Naive thymus-derived CD4-positive, alpha-beta T cell (primary cell): ENCODE measurements around the gene PRSS50. TPM values are rescaled to one million over a fixed set of nuclear protein-coding genes. Genes with fewer than 3 reads are reported as not detected.

Experiments used
- ATAC-seq: fragments of 150-1000 bp; cut with Tn5 transposase; 2 replicates; pipeline ENCODE4 v1.10.0; 2021; ENCODE audit warnings: mild to moderate bottlenecking, moderate library complexity
- CTCF ChIA-PET: fragments of 350-600 bp; sonication (Branson Sonifier 250); formaldehyde crosslinking; loops from one replicate; lab custom pipeline; 2021; ENCODE audit warnings: antibody characterized with exemption; lab: Charles Lee
- POLR2A ChIA-PET: fragments of 350-600 bp; sonication (Branson Sonifier 250); formaldehyde crosslinking; loops from one replicate; lab custom pipeline; 2021; ENCODE audit warnings: antibody characterized with exemption, inconsistent platforms; lab: Charles Lee
- DNase-seq, 9 donors: peaks; one replicate each; pipeline versions ENCODE4 v3.0.0 to v3.0.0-alpha.2; 2020 to 2022; ENCODE audit warnings: mixed read lengths in 1 of 9
- H3K27ac ChIP-seq: one replicate; pipeline ENCODE4 v1.7.0; 2013; ENCODE audit warnings: mild to moderate bottlenecking, low read depth, low read length, moderate library complexity
- H3K27me3 ChIP-seq, 2 donors: one replicate each; pipeline ENCODE4 v1.7.0; 2013; ENCODE audit warnings: low read length in 2 of 2, mild to moderate bottlenecking in 2 of 2, moderate library complexity in 2 of 2; ENCODE audit not compliant: control insufficient read depth in 2 of 2, insufficient read depth in 2 of 2
- H3K36me3 ChIP-seq, 3 experiments: 1 replicate in 2 of 3; 2 replicates in 1 of 3; pipeline ENCODE4 v1.7.0; 2013; ENCODE audit warnings: low read length in 3 of 3, mild to moderate bottlenecking in 3 of 3, moderate library complexity in 1 of 3; ENCODE audit not compliant: insufficient read depth in 3 of 3, control insufficient read depth in 2 of 3
- H3K4me1 ChIP-seq, 2 donors: one replicate each; pipeline ENCODE4 v1.7.0; 2013; ENCODE audit warnings: low read length in 2 of 2, mild to moderate bottlenecking in 2 of 2, moderate library complexity in 1 of 2; ENCODE audit not compliant: control insufficient read depth in 2 of 2, insufficient read depth in 2 of 2
- H3K4me3 ChIP-seq: 2 replicates; pipeline ENCODE4 v1.7.0; 2013; ENCODE audit warnings: mild to moderate bottlenecking, low read length
- H3K9me3 ChIP-seq, 3 experiments: 1 replicate in 2 of 3; 2 replicates in 1 of 3; pipeline ENCODE4 v1.7.0; 2013; ENCODE audit warnings: low read length in 3 of 3; ENCODE audit not compliant: control insufficient read depth in 2 of 3
- H3K27ac Mint-ChIP-seq, 9 donors: one replicate each; pipeline ENCODE4 v1.8.0; 2020 to 2022; ENCODE audit warnings: mixed read lengths in 9 of 9, mild to moderate bottlenecking in 8 of 9, moderate library complexity in 5 of 9, inconsistent platforms in 2 of 9
- H3K27me3 Mint-ChIP-seq, 5 donors: one replicate each; pipeline ENCODE4 v1.8.0; 2021 to 2022; ENCODE audit warnings: mixed read lengths in 5 of 5, mild to moderate bottlenecking in 1 of 5
- H3K36me3 Mint-ChIP-seq, 5 donors: one replicate each; pipeline ENCODE4 v1.8.0; 2020 to 2022; ENCODE audit warnings: mixed read lengths in 5 of 5, mild to moderate bottlenecking in 3 of 5, inconsistent platforms in 1 of 5
- H3K4me1 Mint-ChIP-seq, 7 donors: one replicate each; pipeline ENCODE4 v1.8.0; 2020 to 2022; ENCODE audit warnings: mixed read lengths in 7 of 7, mild to moderate bottlenecking in 3 of 7, inconsistent platforms in 1 of 7
- H3K4me3 Mint-ChIP-seq, 10 donors: one replicate each; pipeline ENCODE4 v1.8.0; 2020 to 2022; ENCODE audit warnings: mild to moderate bottlenecking in 10 of 10, mixed read lengths in 10 of 10, moderate library complexity in 6 of 10, inconsistent platforms in 2 of 10
- H3K9me3 Mint-ChIP-seq, 11 donors: one replicate each; pipeline ENCODE4 v1.8.0; 2020 to 2022; ENCODE audit warnings: mixed read lengths in 11 of 11, mild to moderate bottlenecking in 4 of 11, inconsistent platforms in 1 of 11, moderate library complexity in 1 of 11
- intact Hi-C, 2 donors: fragments of 100-400 bp; cut with micrococcal nuclease; formaldehyde crosslinking; loops; one replicate each; pipeline ENCODE4 v1.15.1; 2023
- polyA plus RNA-seq, 2 donors: library from polyadenylated mRNA; unstranded; fragments of 300-500 nt; fragmentation: Illumina TruSeq; gene quantifications; one replicate each; pipeline ENCODE4 v1.2.3, GENCODE V29; 2021
- total RNA-seq, 6 experiments: library from RNA in 5 of 6; stranded (reverse) in 5 of 6; gene quantifications; 1 replicate in 5 of 6; 2 replicates in 1 of 6; pipeline ENCODE4 v1.2.3 and lab custom pipeline; 2021 to 2026

Gene PRSS50
- total and polyA plus RNA-seq, 7 experiments from 2014 or later: 0.11 TPM; not detected in 6

GRCh38 chr3:46662771-46663551 is 54.7 kb downstream of the PRSS50 start:
- Mint-ChIP-seq H3K36me3 (no peaks in the 10 kb centered on the region), H3K27me3 (peaks cover 0 to 6% (median 0%) of the 10 kb centered on the region in 5 donors), H3K4me1 (peaks cover 0 to 9% (median 7%) of the 10 kb centered on the region in 7 donors), H3K27ac (no peak overlapping the region), H3K4me3 (no peak overlapping the region), H3K9me3 (no peaks in the 10 kb centered on the region)
- Histone ChIP-seq H3K4me1 (no peaks in the 10 kb centered on the region), H3K9me3 (no peaks in the 10 kb centered on the region), H3K4me3 (no peak overlapping the region), H3K36me3 (no peaks in the 10 kb centered on the region), H3K27me3 (no peaks in the 10 kb centered on the region), H3K27ac (no peak overlapping the region)
- no peak for ATAC-seq
- DNase-seq: no peak
- intact Hi-C loops: loop anchor here in 1 of 2 donors (1.0 kb wide), 1 partner anchor 246 kb away; no protein-coding TSS in a partner anchor
- ChIA-PET CTCF (interaction anchor here (0.9 kb wide), 1 partner anchor 9 kb away, joined by 3 read pairs; no protein-coding TSS in a partner anchor), POLR2A (no interaction called here)

Other genes starting within 250 kb of the PRSS50 start
- gene RTP3, start 219.9 kb downstream of the PRSS50 start, total RNA-seq: not detected
- not detected for gene RTP3, start 219.9 kb downstream of the PRSS50 start, polyA plus RNA-seq
- gene LRRC2, start 151.6 kb downstream of the PRSS50 start, total RNA-seq: under 1 TPM in 4 of 5 experiments, not detected in 1; 0.10 to 0.35 (median 0.22) TPM
- under 1 TPM in 1 of 2 donors, not detected in 1; 0.48 TPM for gene LRRC2, start 151.6 kb downstream of the PRSS50 start, polyA plus RNA-seq
- gene FAM240A, start 105.3 kb downstream of the PRSS50 start, total RNA-seq: not detected
- not detected for gene FAM240A, start 105.3 kb downstream of the PRSS50 start, polyA plus RNA-seq
- 10 to 100 TPM in 4 of 5 experiments, 1 to 10 TPM in 1; 4.2 to 41.5 (median 31.1) TPM for gene ALS2CL, start 24.2 kb downstream of the PRSS50 start, total RNA-seq
- 10 to 100 TPM in 1 of 2 donors, 1 to 10 TPM in 1; 6.2 to 12.6 TPM for gene ALS2CL, start 24.2 kb downstream of the PRSS50 start, polyA plus RNA-seq
- 1 to 10 TPM in 4 of 5 experiments, under 1 TPM in 1; 0.31 to 5.4 (median 3.9) TPM for gene TMIE, start 16.5 kb downstream of the PRSS50 start, total RNA-seq
- gene TMIE, start 16.5 kb downstream of the PRSS50 start, polyA plus RNA-seq: 1 to 10 TPM; 5.1 to 5.6 TPM
- not detected for gene MYL3, start 145.6 kb upstream of the PRSS50 start, total RNA-seq
- not detected for gene MYL3, start 145.6 kb upstream of the PRSS50 start, polyA plus RNA-seq
- not detected for gene PTH1R, start 159.9 kb upstream of the PRSS50 start, total RNA-seq
- not detected for gene PTH1R, start 159.9 kb upstream of the PRSS50 start, polyA plus RNA-seq